ENCODE data around the gene C1QTNF3.
A peak's percentile ranks its signal among the peaks of the same experiment; 100 is the strongest.
"Not testable (repeated sequence)": the region's sequence is repeated elsewhere in the genome, so short reads cannot be mapped to it uniquely, and the experiment has no call there.

C1QTNF3 gene

GRCh38 chr5:34013547-34013946 lies 29.5 kb downstream of the C1QTNF3 start:
- TF ChIP-seq, protein P1, sequence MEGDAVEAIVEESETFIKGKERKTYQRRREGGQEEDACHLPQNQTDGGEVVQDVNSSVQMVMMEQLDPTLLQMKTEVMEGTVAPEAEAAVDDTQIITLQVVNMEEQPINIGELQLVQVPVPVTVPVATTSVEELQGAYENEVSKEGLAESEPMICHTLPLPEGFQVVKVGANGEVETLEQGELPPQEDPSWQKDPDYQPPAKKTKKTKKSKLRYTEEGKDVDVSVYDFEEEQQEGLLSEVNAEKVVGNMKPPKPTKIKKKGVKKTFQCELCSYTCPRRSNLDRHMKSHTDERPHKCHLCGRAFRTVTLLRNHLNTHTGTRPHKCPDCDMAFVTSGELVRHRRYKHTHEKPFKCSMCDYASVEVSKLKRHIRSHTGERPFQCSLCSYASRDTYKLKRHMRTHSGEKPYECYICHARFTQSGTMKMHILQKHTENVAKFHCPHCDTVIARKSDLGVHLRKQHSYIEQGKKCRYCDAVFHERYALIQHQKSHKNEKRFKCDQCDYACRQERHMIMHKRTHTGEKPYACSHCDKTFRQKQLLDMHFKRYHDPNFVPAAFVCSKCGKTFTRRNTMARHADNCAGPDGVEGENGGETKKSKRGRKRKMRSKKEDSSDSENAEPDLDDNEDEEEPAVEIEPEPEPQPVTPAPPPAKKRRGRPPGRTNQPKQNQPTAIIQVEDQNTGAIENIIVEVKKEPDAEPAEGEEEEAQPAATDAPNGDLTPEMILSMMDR (conservative IDR thresholded peaks at IDR 0.05; ENCODE audit: control insufficient read depth, insufficient read depth, low read depth, low read length): no peak
- H3K4me3 ChIP-seq (ENCODE audit: control insufficient read depth, low read depth, low read length): no peak overlapping the region
- no peak for DNase-seq (ENCODE audit: low read depth)

- no peak overlapping the region for H3K4me3 ChIP-seq (ENCODE audit: control insufficient read depth, low read depth, low read length)
- TF ChIP-seq, protein P1 (conservative IDR thresholded peaks at IDR 0.05; ENCODE audit: control insufficient read depth, insufficient read depth, low read depth, low read length): no peak
- peak; percentile 67 for DNase-seq (ENCODE audit: low read depth)
Measured at GRCh38 chr5:34012791-34013190, 30.2 kb downstream of the C1QTNF3 start.

GRCh38 chr5:34011536-34011935 lies 31.5 kb downstream of the C1QTNF3 start:
- peak; percentile 82 for DNase-seq (ENCODE audit: low read depth)
- TF ChIP-seq, protein P1 (conservative IDR thresholded peaks at IDR 0.05; ENCODE audit: control insufficient read depth, insufficient read depth, low read depth, low read length): no peak
- no peak overlapping the region for H3K4me3 ChIP-seq (ENCODE audit: control insufficient read depth, low read depth, low read length)

GRCh38 chr5:34010146-34010545 lies 32.9 kb downstream of the C1QTNF3 start:
- DNase-seq (ENCODE audit: low read depth); H3K4me3 ChIP-seq (ENCODE audit: control insufficient read depth, low read depth, low read length): not testable (repeated sequence)

DNA sequence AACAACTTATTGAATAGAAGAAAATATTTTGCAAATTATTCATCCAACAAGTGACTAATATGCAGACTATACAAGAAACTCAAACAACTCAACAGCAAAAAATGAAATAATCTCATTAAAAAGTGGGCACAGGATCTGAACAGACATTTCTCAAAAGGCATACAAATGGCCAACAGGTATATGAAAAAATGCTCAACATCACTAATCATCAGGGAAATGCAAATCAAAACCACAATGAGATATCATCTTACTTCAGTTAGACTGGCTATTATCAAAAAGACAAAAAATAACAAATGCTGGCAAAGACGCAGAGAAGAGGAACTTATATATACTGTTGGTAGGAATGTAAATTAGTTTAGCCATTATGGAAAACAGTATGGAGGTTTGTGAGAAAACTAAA lies 33.4 kb downstream of the C1QTNF3 start:
- no peak overlapping the region for H3K4me3 ChIP-seq (ENCODE audit: control insufficient read depth, low read depth, low read length)
- TF ChIP-seq, protein P1 (conservative IDR thresholded peaks at IDR 0.05; ENCODE audit: control insufficient read depth, insufficient read depth, low read depth, low read length): no peak
- no peak for DNase-seq (ENCODE audit: low read depth)

GRCh38 chr5:34008802-34009201 lies 34.2 kb downstream of the C1QTNF3 start:
- DNase-seq (ENCODE audit: low read depth): no peak
- TF ChIP-seq, protein P1 (conservative IDR thresholded peaks at IDR 0.05; ENCODE audit: control insufficient read depth, insufficient read depth, low read depth, low read length): no peak
- H3K4me3 ChIP-seq (ENCODE audit: control insufficient read depth, low read depth, low read length): peak overlapping the region; percentile 69

DNA sequence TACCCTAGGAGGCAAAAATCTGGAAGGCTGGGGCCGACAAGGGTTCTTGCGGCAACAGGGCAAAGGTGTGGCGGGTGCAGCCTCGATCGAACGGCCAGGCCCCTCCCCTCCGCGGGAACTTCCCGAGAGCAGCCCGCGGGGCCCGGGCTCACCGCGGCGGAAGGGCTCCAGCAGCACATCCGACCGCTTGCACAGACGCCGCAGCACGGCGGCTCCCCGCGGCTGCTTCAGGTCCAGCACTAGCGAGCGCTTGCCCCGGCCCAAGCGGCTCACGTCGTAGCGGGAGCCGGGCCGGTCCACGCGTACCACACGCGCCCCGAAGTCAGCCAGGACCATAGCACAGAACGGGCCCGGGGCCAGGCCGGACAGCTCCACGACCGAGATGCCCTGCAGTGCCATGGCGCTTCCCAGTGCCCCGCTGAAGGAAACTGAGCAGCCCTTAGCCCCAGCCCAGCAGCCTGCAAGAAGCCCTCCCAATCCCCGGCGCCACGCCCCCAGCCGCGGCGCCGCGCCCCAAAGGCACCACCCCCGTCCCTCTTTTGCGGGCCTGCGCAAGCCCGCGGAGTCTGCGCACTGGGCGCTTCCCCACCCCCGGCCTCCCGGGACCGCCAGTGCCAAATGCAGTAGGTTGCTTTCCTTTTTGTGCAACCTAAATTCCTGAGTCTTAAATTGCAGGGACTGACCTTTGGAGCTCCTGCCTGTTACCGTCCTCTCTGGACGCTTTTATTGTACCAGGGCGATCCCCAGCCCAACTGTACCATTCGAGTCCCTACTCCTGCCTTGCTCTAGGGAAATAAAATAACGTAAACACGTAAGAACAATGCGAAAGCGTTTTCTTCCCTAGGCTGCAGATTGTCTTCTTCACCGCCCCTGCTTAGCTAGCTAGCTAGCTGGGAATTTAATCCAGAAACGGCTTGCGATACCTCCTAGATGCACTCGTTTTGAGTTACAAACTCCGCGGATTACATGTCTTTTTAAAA lies 35.1 kb downstream of the C1QTNF3 start, which contains the start of gene AMACR:
Gene AMACR, minus strand, starts transcription at position 430 of the 980 bp plus-strand sequence. Its CDS starts 31 bp downstream, at position 399.
- peak; percentile 88 for DNase-seq (ENCODE audit: low read depth)
- peak within 1 kb of the TSS; percentile 69 for H3K4me3 ChIP-seq (ENCODE audit: control insufficient read depth, low read depth, low read length)
- TF ChIP-seq, protein P1 (conservative IDR thresholded peaks at IDR 0.05; ENCODE audit: control insufficient read depth, insufficient read depth, low read depth, low read length): no peak

All from fibroblast of mammary gland (primary cell).